Activated T-cell treated with anti-CD3 and anti-CD28 coated beads, Interleukin-2, amount 50 U/mL, for 24 hours (primary cell): ENCODE results near the gene ZNF655.
A peak's percentile ranks its signal among the peaks of the same experiment; 100 is the strongest.

Source experiments
- DNase-seq: peaks from one replicate; pipeline ENCODE4 v3.0.0-alpha.2; 2020
- H3K27ac Mint-ChIP-seq: 2 replicates; pipeline ENCODE4 v1.8.0; 2020; ENCODE audit warnings: mild to moderate bottlenecking, mixed read lengths
- H3K27me3 Mint-ChIP-seq: 2 replicates; pipeline ENCODE4 v1.8.0; 2020; ENCODE audit warnings: mixed read lengths
- H3K36me3 Mint-ChIP-seq: 2 replicates; pipeline ENCODE4 v1.8.0; 2020; ENCODE audit warnings: low read depth, mixed read lengths
- H3K4me1 Mint-ChIP-seq: 2 replicates; pipeline ENCODE4 v1.8.0; 2020; ENCODE audit warnings: low read depth, mixed read lengths
- H3K4me3 Mint-ChIP-seq: 2 replicates; pipeline ENCODE4 v1.8.0; 2020; ENCODE audit warnings: mild to moderate bottlenecking, moderate library complexity, mixed read lengths
- H3K9me3 Mint-ChIP-seq: 2 replicates; pipeline ENCODE4 v1.8.0; 2020; ENCODE audit warnings: mixed read lengths

The ZNF655 gene

GRCh38 chr7:99614495-99614894, 56.1 kb downstream of the ZNF655 start:
- H3K27ac Mint-ChIP-seq = no peak overlapping the region
- peaks cover 38% of the 10 kb centered on the region for H3K4me1 Mint-ChIP-seq
- no peak for DNase-seq
- H3K9me3 Mint-ChIP-seq = no peaks in the 10 kb centered on the region
- H3K4me3 Mint-ChIP-seq = no peak overlapping the region
- no peaks in the 10 kb centered on the region for H3K27me3 Mint-ChIP-seq
- H3K36me3 Mint-ChIP-seq = peaks cover 32% of the 10 kb centered on the region

GRCh38 chr7:99615989-99616358, 57.5 kb downstream of the ZNF655 start:
- peaks cover 52% of the 10 kb centered on the region for H3K4me1 Mint-ChIP-seq
- H3K36me3 Mint-ChIP-seq = peaks cover 47% of the 10 kb centered on the region
- H3K27ac Mint-ChIP-seq = peak overlapping the region; percentile 96
- no peaks in the 10 kb centered on the region for H3K27me3 Mint-ChIP-seq
- H3K4me3 Mint-ChIP-seq = peak overlapping the region; percentile 93
- H3K9me3 Mint-ChIP-seq = no peaks in the 10 kb centered on the region
- DNase-seq = no peak

GRCh38 chr7:99616359-99617191, 58.1 kb downstream of the ZNF655 start, which contains the start of gene ZSCAN25:
Gene ZSCAN25 (plus strand): TSS chr7:99616946. CDS start chr7:99619607, 2,661 bp downstream.
- peak within 1 kb of the TSS; percentile 96 for H3K27ac Mint-ChIP-seq
- H3K36me3 Mint-ChIP-seq = peaks cover 53% of the 10 kb centered on the region
- peak within 1 kb of the TSS; percentile 93 for H3K4me3 Mint-ChIP-seq
- H3K4me1 Mint-ChIP-seq = peaks cover 58% of the 10 kb centered on the region
- no peaks in the 10 kb centered on the region for H3K27me3 Mint-ChIP-seq
- DNase-seq = peak; percentile 90
- no peaks in the 10 kb centered on the region for H3K9me3 Mint-ChIP-seq

- H3K4me1 Mint-ChIP-seq = peaks cover 64% of the 10 kb centered on the region
- peaks cover 60% of the 10 kb centered on the region for H3K36me3 Mint-ChIP-seq
- peak overlapping the region; percentile 93 for H3K4me3 Mint-ChIP-seq
These were observed 58.8 kb downstream of the ZNF655 start for GRCh38 chr7:99617192-99617781.

GRCh38 chr7:99618726-99619125, 60.3 kb downstream of the ZNF655 start:
- no peaks in the 10 kb centered on the region for H3K9me3 Mint-ChIP-seq
- no peaks in the 10 kb centered on the region for H3K27me3 Mint-ChIP-seq
- peak overlapping the region; percentile 93 for H3K4me3 Mint-ChIP-seq
- H3K27ac Mint-ChIP-seq = peak overlapping the region; percentile 96
- no peak for DNase-seq
- H3K4me1 Mint-ChIP-seq = peaks cover 78% of the 10 kb centered on the region
- H3K36me3 Mint-ChIP-seq = peaks cover 75% of the 10 kb centered on the region

More at GRCh38 chr7:99617192-99617781, 58.8 kb downstream of the ZNF655 start:
- no peak for DNase-seq
- Mint-ChIP-seq H3K9me3 (no peaks in the 10 kb centered on the region), H3K27me3 (no peaks in the 10 kb centered on the region), H3K27ac (peak overlapping the region; percentile 96)

- Mint-ChIP-seq H3K4me3 (no peak overlapping the region), H3K27me3 (no peaks in the 10 kb centered on the region), H3K9me3 (no peaks in the 10 kb centered on the region), H3K4me1 (peaks cover 86% of the 10 kb centered on the region), H3K27ac (peak overlapping the region; percentile 96), H3K36me3 (peaks cover 84% of the 10 kb centered on the region)
- no peak for DNase-seq
These were observed 61.2 kb downstream of the ZNF655 start for GRCh38 chr7:99619571-99620130.

GRCh38 chr7:99621271-99621670, 62.8 kb downstream of the ZNF655 start:
- no peak overlapping the region for H3K4me3 Mint-ChIP-seq
- peaks cover 99% of the 10 kb centered on the region for H3K36me3 Mint-ChIP-seq
- no peak for DNase-seq
- peak overlapping the region; percentile 95 for H3K27ac Mint-ChIP-seq
- no peaks in the 10 kb centered on the region for H3K9me3 Mint-ChIP-seq
- peaks cover 91% of the 10 kb centered on the region for H3K4me1 Mint-ChIP-seq
- no peaks in the 10 kb centered on the region for H3K27me3 Mint-ChIP-seq

GRCh38 chr7:99622596-99622995, 64.2 kb downstream of the ZNF655 start:
- peaks cover 97% of the 10 kb centered on the region for H3K36me3 Mint-ChIP-seq
- H3K27ac Mint-ChIP-seq = peak overlapping the region; percentile 95
- H3K9me3 Mint-ChIP-seq = no peaks in the 10 kb centered on the region
- DNase-seq = no peak
- no peaks in the 10 kb centered on the region for H3K27me3 Mint-ChIP-seq
- peak overlapping the region; percentile 82 for H3K4me3 Mint-ChIP-seq
- peaks cover 95% of the 10 kb centered on the region for H3K4me1 Mint-ChIP-seq

- peaks cover 89% of the 10 kb centered on the region for H3K4me1 Mint-ChIP-seq
- peak overlapping the region; percentile 95 for H3K27ac Mint-ChIP-seq
- DNase-seq = no peak
- H3K36me3 Mint-ChIP-seq = peaks cover 97% of the 10 kb centered on the region
- no peaks in the 10 kb centered on the region for H3K9me3 Mint-ChIP-seq
- peak overlapping the region; percentile 82 for H3K4me3 Mint-ChIP-seq
- no peaks in the 10 kb centered on the region for H3K27me3 Mint-ChIP-seq
These were observed 64.8 kb downstream of the ZNF655 start for GRCh38 chr7:99623091-99623693.

- peaks cover 97% of the 10 kb centered on the region for H3K36me3 Mint-ChIP-seq
- peak overlapping the region; percentile 82 for H3K4me3 Mint-ChIP-seq
- peak overlapping the region; percentile 95 for H3K27ac Mint-ChIP-seq
- peaks cover 89% of the 10 kb centered on the region for H3K4me1 Mint-ChIP-seq
- H3K9me3 Mint-ChIP-seq = no peaks in the 10 kb centered on the region
- no peaks in the 10 kb centered on the region for H3K27me3 Mint-ChIP-seq
- DNase-seq = peak; percentile 56
These were observed 65.4 kb downstream of the ZNF655 start for GRCh38 chr7:99623702-99624447.

- peak; percentile 76 for DNase-seq
- Mint-ChIP-seq H3K9me3 (no peaks in the 10 kb centered on the region), H3K4me3 (peak overlapping the region; percentile 82), H3K36me3 (peaks cover 97% of the 10 kb centered on the region), H3K27me3 (no peaks in the 10 kb centered on the region), H3K27ac (peak overlapping the region; percentile 95), H3K4me1 (peaks cover 85% of the 10 kb centered on the region)
These were observed 66.0 kb downstream of the ZNF655 start for GRCh38 chr7:99624484-99624883.

GRCh38 chr7:99625321-99625720, 66.9 kb downstream of the ZNF655 start:
- Mint-ChIP-seq H3K4me1 (peaks cover 84% of the 10 kb centered on the region), H3K27me3 (no peaks in the 10 kb centered on the region), H3K27ac (peak overlapping the region; percentile 95), H3K4me3 (peak overlapping the region; percentile 82), H3K9me3 (no peaks in the 10 kb centered on the region), H3K36me3 (peaks cover 97% of the 10 kb centered on the region)
- DNase-seq = no peak

- peaks cover 84% of the 10 kb centered on the region for H3K4me1 Mint-ChIP-seq
- no peaks in the 10 kb centered on the region for H3K27me3 Mint-ChIP-seq
- peak overlapping the region; percentile 21 for H3K4me3 Mint-ChIP-seq
- peak overlapping the region; percentile 95 for H3K27ac Mint-ChIP-seq
- H3K36me3 Mint-ChIP-seq = peaks cover 97% of the 10 kb centered on the region
- DNase-seq = no peak
- H3K9me3 Mint-ChIP-seq = no peaks in the 10 kb centered on the region
These were observed 67.5 kb downstream of the ZNF655 start for GRCh38 chr7:99625961-99626360.
